Stimulated activated CD8-positive, alpha-beta memory T cell treated with anti-CD3 and anti-CD28 coated beads, Interleukin-7, amount 100 ng/mL, for 24 hours (primary cell): ENCODE measurements around the gene GGT5.
"Not testable (repeated sequence)": the region's sequence is repeated elsewhere in the genome, so short reads cannot be mapped to it uniquely, and the experiment has no call there.

Experiments
- DNase-seq: peaks from one replicate; pipeline ENCODE4 v3.0.0-alpha.2; 2020; ENCODE audit warnings: low read depth

GGT5 gene

GRCh38 chr22:24232124-24232523 lies 12.8 kb downstream of the GGT5 start:
- no peak for DNase-seq

- DNase-seq: no peak
These were observed 13.2 kb downstream of the GGT5 start for GRCh38 chr22:24231706-24232105.

GRCh38 chr22:24230911-24231656 lies 13.8 kb downstream of the GGT5 start:
- peak; percentile 59 for DNase-seq

- no peak for DNase-seq
These were observed 18.9 kb downstream of the GGT5 start for GRCh38 chr22:24225951-24226350.

- DNase-seq: no peak
These were observed 19.8 kb downstream of the GGT5 start for GRCh38 chr22:24225044-24225601.

GRCh38 chr22:24224468-24224867 lies 20.4 kb downstream of the GGT5 start:
- DNase-seq: no peak

- DNase-seq: no peak
These were observed 25.1 kb downstream of the GGT5 start for GRCh38 chr22:24219750-24220149.

GRCh38 chr22:24217384-24217783 lies 27.5 kb downstream of the GGT5 start:
- DNase-seq: no peak

GRCh38 chr22:24216541-24217209 lies 28.2 kb downstream of the GGT5 start:
- no peak for DNase-seq

- DNase-seq: no peak
These were observed 30.2 kb downstream of the GGT5 start for GRCh38 chr22:24214467-24215285.

GRCh38 chr22:24213111-24213510 lies 31.8 kb downstream of the GGT5 start:
- DNase-seq: not testable (repeated sequence)

- DNase-seq: not testable (repeated sequence)
These were observed 33.2 kb downstream of the GGT5 start for GRCh38 chr22:24211716-24212115.

GRCh38 chr22:24210409-24210808 lies 34.5 kb downstream of the GGT5 start:
- DNase-seq: not testable (repeated sequence)

- DNase-seq: no peak
These were observed 35.2 kb downstream of the GGT5 start for GRCh38 chr22:24209687-24210086.

GRCh38 chr22:24209016-24209415 lies 35.9 kb downstream of the GGT5 start:
- no peak for DNase-seq

GRCh38 chr22:24208012-24208749 lies 36.7 kb downstream of the GGT5 start:
- DNase-seq: no peak

- DNase-seq: no peak
These were observed 37.4 kb downstream of the GGT5 start for GRCh38 chr22:24207264-24208011.

GRCh38 chr22:24206460-24207263 lies 38.2 kb downstream of the GGT5 start:
- not testable (repeated sequence) for DNase-seq

GRCh38 chr22:24205438-24206195 lies 39.3 kb downstream of the GGT5 start:
- DNase-seq: no peak
